SK-N-MC (cell line): Measurements from ENCODE around the gene CCDC134.

Experiments
- DNase-seq: peaks from one replicate; pipeline ENCODE4 v3.0.0-alpha.2; 2011; ENCODE audit warnings: low read depth, low spot score
- H3K27ac ChIP-seq: fragments of 200-600 bp; sonication (generic); 2 replicates; pipeline ENCODE4 v1.5.1; 2016; ENCODE audit warnings: mixed run types
- H3K36me3 ChIP-seq: fragments of 200-600 bp; sonication (generic); 2 replicates; pipeline ENCODE4 v1.6.1; 2017; ENCODE audit warnings: antibody characterized with exemption, low read length, mixed read lengths; ENCODE audit not compliant: insufficient read depth
- H3K4me3 ChIP-seq: fragments of 200-600 bp; sonication (generic); 2 replicates; pipeline ENCODE4 v1.5.1; 2016
- H3K9ac ChIP-seq: fragments of 200-600 bp; sonication (generic); 2 replicates; pipeline ENCODE4 v1.8.0; 2017; ENCODE audit warnings: mixed run types, mixed read lengths; ENCODE audit not compliant: insufficient read length
- H3K9me3 ChIP-seq: fragments of 200-600 bp; sonication (generic); 2 replicates; pipeline ENCODE4 v1.6.1; 2017; ENCODE audit warnings: low read depth, mild to moderate bottlenecking, antibody characterized with exemption, low read length, moderate library complexity, mixed read lengths
- EZH2 ChIP-seq: fragments of 200-600 bp; sonication (generic); IDR thresholded peaks from one replicate; pipeline ENCODE4 v1.6.1; 2017; ENCODE audit warnings: antibody characterized with exemption
- FOXP2 ChIP-seq: optimal IDR thresholded peaks from 2 replicates; pipeline ENCODE3; 2011; ENCODE audit warnings: mild to moderate bottlenecking, moderate library complexity; ENCODE audit not compliant: insufficient read depth; ENCODE audit errors: extremely low read length, control extremely low read depth
- POLR2AphosphoS5 ChIP-seq: IDR thresholded peaks from 2 replicates; pipeline ENCODE4 v1.6.1; 2012; ENCODE audit warnings: mild to moderate bottlenecking, low read depth, low read length, borderline replicate concordance

Gene CCDC134

DNA sequence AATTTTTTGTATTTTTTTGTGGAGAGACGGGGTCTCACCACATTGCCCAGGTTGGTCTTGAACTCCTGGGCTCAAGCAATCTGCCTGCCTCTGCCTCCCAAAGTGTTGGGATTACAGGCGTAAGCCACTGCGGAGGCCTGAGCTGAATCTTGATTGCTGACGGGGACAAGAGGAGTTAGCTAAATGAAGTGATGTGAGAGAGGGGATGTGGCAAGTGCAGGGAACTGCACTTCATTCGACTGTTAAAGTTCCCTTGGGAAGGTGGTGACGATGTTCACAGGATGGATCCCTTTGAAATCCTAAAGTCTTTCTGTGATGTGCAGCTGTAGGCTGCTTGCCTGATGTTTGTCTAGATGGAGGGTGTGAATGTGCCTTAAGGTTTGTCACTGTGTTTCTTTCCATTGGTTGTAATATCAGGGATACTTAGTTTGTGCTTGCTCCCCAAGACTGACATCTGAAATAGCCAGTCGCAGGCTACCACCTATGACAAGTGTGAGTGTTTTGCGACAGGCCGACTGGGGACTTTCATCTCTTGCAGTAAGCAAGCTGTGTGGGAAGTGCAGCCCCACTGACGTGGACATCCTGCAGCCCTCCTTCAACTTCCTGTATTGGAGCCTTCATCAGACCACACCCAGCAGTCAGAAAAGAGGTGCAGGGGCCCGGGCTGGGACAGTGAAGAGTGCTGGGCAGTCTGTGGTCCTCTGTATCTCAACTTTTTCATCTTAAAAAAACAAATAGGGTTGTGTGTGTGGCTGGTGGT lies 19.6 kb upstream of the CCDC134 start:
- H3K4me3 ChIP-seq, result no peak overlapping the region
- no peak overlapping the region for H3K9ac ChIP-seq
- H3K27ac ChIP-seq, result no peak overlapping the region
- DNase-seq, result no peak
- no peaks in the 10 kb centered on the region for H3K9me3 ChIP-seq
- TF ChIP-seq POLR2AphosphoS5, result no peak
- no peak for TF ChIP-seq EZH2
- TF ChIP-seq FOXP2, result no peak
- no peaks in the 10 kb centered on the region for H3K36me3 ChIP-seq

GRCh38 chr22:41781507-41781906 lies 19.0 kb upstream of the CCDC134 start:
- H3K9ac ChIP-seq, result no peak overlapping the region
- TF ChIP-seq POLR2AphosphoS5 (no peak), EZH2 (no peak), FOXP2 (no peak)
- no peaks in the 10 kb centered on the region for H3K9me3 ChIP-seq
- no peaks in the 10 kb centered on the region for H3K36me3 ChIP-seq
- no peak overlapping the region for H3K4me3 ChIP-seq
- no peak for DNase-seq
- no peak overlapping the region for H3K27ac ChIP-seq

- H3K9ac ChIP-seq, result no peak overlapping the region
These were observed 18.2 kb upstream of the CCDC134 start for GRCh38 chr22:41782316-41782715.

DNA sequence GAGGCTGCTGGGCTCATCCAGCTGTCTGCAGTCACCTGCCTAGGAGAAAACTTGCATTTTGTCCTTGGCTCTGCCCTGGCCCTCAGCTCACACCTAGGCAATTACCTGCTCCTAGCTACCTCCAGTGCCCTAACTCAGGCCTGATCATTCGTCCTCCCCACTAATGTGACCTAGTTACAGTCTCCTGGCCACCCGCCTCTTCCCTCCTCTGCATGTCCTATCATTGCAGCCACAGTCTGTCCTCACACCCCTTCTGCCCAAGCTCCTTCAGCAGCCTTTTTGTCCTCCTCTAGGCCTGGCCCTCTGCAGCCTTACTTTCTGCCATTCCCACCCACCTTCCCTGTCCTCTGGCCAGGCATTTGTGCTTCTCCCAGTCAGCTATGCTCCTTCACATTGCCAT lies 17.7 kb upstream of the CCDC134 start:
- Histone ChIP-seq H3K9ac (no peak overlapping the region), H3K4me3 (no peak overlapping the region), H3K36me3 (no peaks in the 10 kb centered on the region), H3K27ac (no peak overlapping the region), H3K9me3 (no peaks in the 10 kb centered on the region)
- TF ChIP-seq FOXP2 (no peak), POLR2AphosphoS5 (no peak), EZH2 (no peak)
- no peak for DNase-seq

More at GRCh38 chr22:41782316-41782715, 18.2 kb upstream of the CCDC134 start:
- DNase-seq, result no peak
- Histone ChIP-seq H3K9me3 (no peaks in the 10 kb centered on the region), H3K36me3 (no peaks in the 10 kb centered on the region), H3K4me3 (no peak overlapping the region), H3K27ac (no peak overlapping the region)
- TF ChIP-seq POLR2AphosphoS5 (no peak), EZH2 (no peak), FOXP2 (no peak)

DNA sequence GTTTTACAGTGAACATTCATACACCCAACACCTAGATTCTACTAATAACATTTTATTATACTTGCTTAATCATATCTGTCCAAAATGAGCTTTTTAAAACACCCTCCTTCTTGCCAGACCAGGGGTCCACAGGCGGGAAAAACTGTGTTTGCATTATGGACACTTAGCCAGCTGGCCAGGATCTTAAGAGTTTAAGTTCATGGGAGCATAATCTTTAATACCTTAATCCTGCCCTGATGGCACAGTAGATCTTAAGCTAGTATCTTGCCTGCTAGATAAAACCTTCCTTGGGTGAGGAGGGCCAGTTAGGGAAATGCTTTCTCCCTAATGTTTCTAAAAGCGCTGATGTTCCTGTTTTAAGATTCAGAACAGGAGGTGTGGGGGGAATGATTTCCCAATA lies 13.1 kb upstream of the CCDC134 start:
- Histone ChIP-seq H3K27ac (no peak overlapping the region), H3K9me3 (no peaks in the 10 kb centered on the region), H3K9ac (no peak overlapping the region), H3K36me3 (no peaks in the 10 kb centered on the region), H3K4me3 (no peak overlapping the region)
- no peak for DNase-seq
- TF ChIP-seq POLR2AphosphoS5 (no peak), EZH2 (no peak), FOXP2 (no peak)

DNA sequence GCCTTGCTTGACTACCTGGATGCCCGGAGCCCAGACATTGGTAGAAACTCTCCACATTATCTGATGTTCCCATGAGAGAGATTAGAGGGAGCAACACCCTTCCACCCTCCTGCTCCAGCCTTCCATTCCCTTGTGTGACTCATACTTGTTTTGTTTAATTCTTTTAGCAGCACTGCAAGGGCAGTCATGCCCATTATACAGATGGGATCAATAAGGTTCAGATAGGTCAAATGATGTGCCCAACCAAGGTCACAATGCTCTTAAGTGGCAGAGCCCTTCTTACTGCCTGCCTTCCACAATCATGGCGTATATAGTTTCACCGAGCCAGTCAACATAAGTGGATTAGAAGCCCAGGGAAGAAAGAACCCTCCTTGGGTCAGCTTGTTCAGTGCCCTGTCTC lies 6.6 kb upstream of the CCDC134 start:
- Histone ChIP-seq H3K9ac (no peak overlapping the region), H3K36me3 (no peaks in the 10 kb centered on the region), H3K9me3 (no peaks in the 10 kb centered on the region), H3K4me3 (no peak overlapping the region), H3K27ac (no peak overlapping the region)
- no peak for DNase-seq
- TF ChIP-seq FOXP2 (no peak), POLR2AphosphoS5 (no peak), EZH2 (no peak)

DNA sequence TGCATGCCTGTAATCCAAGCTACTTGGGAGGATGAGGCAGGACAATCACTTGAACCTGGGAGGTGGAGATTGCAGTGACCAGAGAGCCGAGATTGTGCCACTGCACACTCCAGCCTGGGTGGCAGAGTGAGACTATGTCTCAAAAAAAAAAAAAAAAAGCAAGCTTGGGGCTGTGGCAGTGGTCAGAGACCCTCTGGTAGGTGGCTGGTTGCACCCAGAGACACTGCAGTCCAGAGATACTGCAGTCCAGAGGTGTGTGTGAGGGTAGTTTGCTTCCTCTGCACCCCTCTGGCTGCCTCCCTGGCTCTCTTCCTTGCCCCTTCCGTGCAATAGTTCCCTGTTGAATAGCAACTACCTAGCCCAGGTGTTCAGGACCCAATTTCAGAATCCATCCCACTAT lies 1.7 kb upstream of the CCDC134 start:
- H3K9me3 ChIP-seq, result no peaks in the 10 kb centered on the region
- no peaks in the 10 kb centered on the region for H3K36me3 ChIP-seq
- DNase-seq, result no peak
- H3K4me3 ChIP-seq, result no peak overlapping the region
- no peak overlapping the region for H3K27ac ChIP-seq
- TF ChIP-seq FOXP2, result no peak
- no peak for TF ChIP-seq POLR2AphosphoS5
- TF ChIP-seq EZH2, result no peak
- H3K9ac ChIP-seq, result no peak overlapping the region

GRCh38 chr22:41799486-41800347 lies 762 bp upstream of the CCDC134 start:
- DNase-seq, result no peak
- H3K27ac ChIP-seq, result peak overlapping the region; percentile 77
- peak overlapping the region; percentile 67 for H3K9ac ChIP-seq
- peak overlapping the region; percentile 94 for H3K4me3 ChIP-seq
- TF ChIP-seq POLR2AphosphoS5 (no peak), EZH2 (no peak), FOXP2 (no peak)
- no peaks in the 10 kb centered on the region for H3K9me3 ChIP-seq
- H3K36me3 ChIP-seq, result no peaks in the 10 kb centered on the region
